H9 (cell line): Measurements from ENCODE around the gene IMMP2L. TPM values are rescaled to one million over a fixed set of nuclear protein-coding genes. Genes with fewer than 3 reads are reported as not detected.

Experiments used
- DNase-seq: peaks from one replicate; pipeline ENCODE4 v3.0.0-alpha.2; 2017
- H2AFZ ChIP-seq: one replicate; pipeline ENCODE4 v1.6.1; 2013; ENCODE audit warnings: mild to moderate bottlenecking, low read length, control low read depth, moderate library complexity
- H2AK5ac ChIP-seq: 2 replicates; pipeline ENCODE4 v1.6.1; 2013; ENCODE audit warnings: low read length, control low read depth, mixed read lengths; ENCODE audit not compliant: insufficient read length
- H2BK120ac ChIP-seq: one replicate; pipeline ENCODE4 v1.6.1; 2013; ENCODE audit warnings: low read depth, mild to moderate bottlenecking, low read length, control low read depth, inconsistent platforms; ENCODE audit not compliant: poor library complexity, severe bottlenecking
- H2BK12ac ChIP-seq: 2 replicates; pipeline ENCODE4 v1.6.1; 2013; ENCODE audit warnings: low read length, control low read depth, mixed read lengths, low read depth; ENCODE audit not compliant: insufficient read length
- H2BK15ac ChIP-seq: 2 replicates; pipeline ENCODE4 v1.6.1; 2013; ENCODE audit warnings: low read depth, low read length, control low read depth
- H2BK20ac ChIP-seq: one replicate; pipeline ENCODE4 v1.6.1; 2013; ENCODE audit warnings: low read depth, mild to moderate bottlenecking, low read length, control low read depth, inconsistent platforms; ENCODE audit not compliant: poor library complexity, severe bottlenecking
- H2BK5ac ChIP-seq: 2 replicates; pipeline ENCODE4 v1.6.1; 2013; ENCODE audit warnings: low read length, control low read depth, mixed read lengths; ENCODE audit not compliant: insufficient read length
- H3K14ac ChIP-seq: 2 replicates; pipeline ENCODE4 v1.6.1; 2013; ENCODE audit warnings: low read length, control low read depth; ENCODE audit not compliant: insufficient read depth
- H3K18ac ChIP-seq: 2 replicates; pipeline ENCODE4 v1.6.1; 2013; ENCODE audit warnings: low read depth, mild to moderate bottlenecking, mixed read lengths, low read length, control low read depth; ENCODE audit not compliant: insufficient read length
- H3K23ac ChIP-seq: 2 replicates; pipeline ENCODE4 v1.6.1; 2013; ENCODE audit warnings: low read length, control low read depth, mixed read lengths, low read depth; ENCODE audit not compliant: insufficient read length
- H3K23me2 ChIP-seq: 2 replicates; pipeline ENCODE4 v1.6.1; 2013; ENCODE audit warnings: low read depth, mild to moderate bottlenecking, mixed read lengths, low read length, control low read depth; ENCODE audit not compliant: insufficient read length, poor library complexity, severe bottlenecking
- H3K27ac ChIP-seq: 2 replicates; pipeline ENCODE4 v1.5.1; 2013; ENCODE audit warnings: low read length, control low read depth, mixed read lengths, low read depth; ENCODE audit not compliant: insufficient read length
- H3K27me3 ChIP-seq: 2 replicates; pipeline ENCODE4 v1.6.1; 2013; ENCODE audit warnings: low read length, control low read depth, inconsistent platforms; ENCODE audit not compliant: insufficient read depth
- H3K4ac ChIP-seq: 2 replicates; pipeline ENCODE4 v1.6.1; 2013; ENCODE audit warnings: low read depth, mild to moderate bottlenecking, control low read depth, inconsistent platforms, low read length, moderate library complexity
- H3K4me1 ChIP-seq: 2 replicates; pipeline ENCODE4 v1.6.1; 2013; ENCODE audit warnings: low read length, control low read depth, inconsistent platforms; ENCODE audit not compliant: insufficient read depth
- H3K4me2 ChIP-seq: 2 replicates; pipeline ENCODE4 v1.6.1; 2013; ENCODE audit warnings: low read length, control low read depth, mixed read lengths; ENCODE audit not compliant: insufficient read length, insufficient read depth
- H3K56ac ChIP-seq: 2 replicates; pipeline ENCODE4 v1.6.1; 2013; ENCODE audit warnings: low read depth, mild to moderate bottlenecking, mixed read lengths, low read length, control low read depth; ENCODE audit not compliant: insufficient read length
- H3K79me1 ChIP-seq: 2 replicates; pipeline ENCODE4 v1.6.1; 2013; ENCODE audit warnings: low read depth, mild to moderate bottlenecking, moderate library complexity, low read length, control low read depth, inconsistent platforms; ENCODE audit not compliant: insufficient read depth, poor library complexity, severe bottlenecking
- H3K79me2 ChIP-seq: 2 replicates; pipeline ENCODE4 v1.6.1; 2013; ENCODE audit warnings: low read length, control low read depth, inconsistent platforms; ENCODE audit not compliant: insufficient read depth
- H3K9ac ChIP-seq: 2 replicates; pipeline ENCODE4 v1.6.1; 2013; ENCODE audit warnings: low read length, control low read depth, mixed read lengths; ENCODE audit not compliant: insufficient read length; ENCODE audit errors: extremely low read depth
- H3K9me3 ChIP-seq: one replicate; pipeline ENCODE4 v1.6.1; 2013; ENCODE audit warnings: low read depth, low read length, inconsistent platforms; ENCODE audit not compliant: control insufficient read depth
- H3T11ph ChIP-seq: one replicate; pipeline ENCODE4 v1.6.1; 2013; ENCODE audit warnings: mild to moderate bottlenecking, low read length, control low read depth, inconsistent platforms
- H4K20me1 ChIP-seq: one replicate; pipeline ENCODE4 v1.6.1; 2013; ENCODE audit not compliant: control insufficient read depth, insufficient read length, insufficient read depth
- H4K5ac ChIP-seq: 2 replicates; pipeline ENCODE4 v1.6.1; 2013; ENCODE audit warnings: low read depth, mild to moderate bottlenecking, mixed read lengths, low read length, control low read depth; ENCODE audit not compliant: insufficient read length
- H4K8ac ChIP-seq: replicated peaks from 2 replicates; pipeline ENCODE4 v1.6.1; 2013; ENCODE audit warnings: low read length, control low read depth, mixed read lengths, low read depth; ENCODE audit not compliant: insufficient read length
- H4K91ac ChIP-seq: 2 replicates; pipeline ENCODE4 v1.6.1; 2013; ENCODE audit warnings: low read depth, mild to moderate bottlenecking, moderate library complexity, mixed read lengths, low read length, control low read depth; ENCODE audit not compliant: insufficient read length
- H3K27ac Mint-ChIP-seq, 3 experiments: 2 replicates in 2 of 3; 3 replicates in 1 of 3; pipeline ENCODE4 v1.8.0; 2020 to 2021; ENCODE audit warnings: mixed read lengths in 3 of 3, mild to moderate bottlenecking in 1 of 3, moderate library complexity in 1 of 3
- H3K27me3 Mint-ChIP-seq: 2 replicates; pipeline ENCODE4 v1.8.0; 2021; ENCODE audit warnings: low read depth, mild to moderate bottlenecking, moderate library complexity, mixed read lengths
- H3K36me3 Mint-ChIP-seq, 3 experiments: 2 replicates in 2 of 3; 3 replicates in 1 of 3; pipeline ENCODE4 v1.8.0; 2020 to 2021; ENCODE audit warnings: low read depth in 3 of 3, mixed read lengths in 3 of 3; ENCODE audit not compliant: insufficient read depth in 1 of 3
- H3K4me1 Mint-ChIP-seq, 2 experiments: 2 replicates each; pipeline ENCODE4 v1.8.0; 2020; ENCODE audit warnings: mixed read lengths in 2 of 2
- H3K4me3 Mint-ChIP-seq, 2 experiments: 2 replicates in 1 of 2; 3 replicates in 1 of 2; pipeline ENCODE4 v1.8.0; 2020 to 2021; ENCODE audit warnings: mild to moderate bottlenecking in 2 of 2, mixed read lengths in 2 of 2, moderate library complexity in 1 of 2
- H3K9me3 Mint-ChIP-seq, 2 experiments: 2 replicates in 1 of 2; 3 replicates in 1 of 2; pipeline ENCODE4 v1.8.0; 2020; ENCODE audit warnings: mild to moderate bottlenecking in 2 of 2, mixed read lengths in 2 of 2, moderate library complexity in 1 of 2
- WGBS: extraction: QIAGEN DNeasy Blood & Tissue Kit; methylation state at CpG from one replicate; pipeline ENCODE4 v1.1.7; 2013; ENCODE audit warnings: missing lambda C conversion rate, low lambda C conversion rate, mixed read lengths; ENCODE audit not compliant: insufficient read length; ENCODE audit errors: extremely low coverage; 5-methylcytosine and 5-hydroxymethylcytosine counted together
- total RNA-seq: library from RNA; stranded (reverse); gene quantifications from 2 replicates; pipeline ENCODE4 v1.2.1, GENCODE V29; 2021
- TF ChIP-seq, protein P1 (sequence below): fragments of 200-600 bp; sonication (generic); conservative IDR thresholded peaks from 3 replicates; pipeline ENCODE4 v1.8.0; 2021; ENCODE audit warnings: antibody characterized with exemption, mild to moderate bottlenecking

Gene IMMP2L
- total RNA-seq, 1 experiment from 2014 or later: 14.7 TPM

DNA sequence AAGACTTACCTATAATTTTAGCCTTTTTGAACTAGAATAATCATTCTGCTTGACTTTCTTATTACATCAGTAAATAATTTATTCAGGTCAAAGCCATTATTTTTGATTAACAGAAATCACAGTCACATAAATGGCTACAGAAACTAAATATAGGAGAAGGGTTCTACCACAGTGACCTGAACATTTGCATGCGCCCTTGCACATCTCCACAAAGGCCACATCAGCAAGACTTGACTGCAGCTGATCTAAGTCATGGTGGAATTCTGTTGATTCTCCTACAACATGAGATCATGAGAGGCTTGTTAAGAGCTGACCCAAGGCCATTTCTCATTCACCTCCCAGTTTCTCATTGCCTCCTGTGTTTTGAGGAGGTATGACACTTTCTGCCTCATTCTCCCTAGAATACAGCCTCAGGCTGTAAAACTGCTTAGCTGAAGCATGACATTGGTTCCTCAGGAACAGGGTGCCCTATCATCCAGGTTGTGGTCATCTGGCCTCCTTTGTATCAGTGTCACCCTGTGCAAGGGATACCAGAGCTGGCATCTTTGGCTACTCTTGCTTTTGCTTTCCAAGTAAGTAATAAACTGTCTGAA is 6.7 kb upstream of the IMMP2L start:
- H3K56ac ChIP-seq: no peak overlapping the region
- no peak overlapping the region for H3T11ph ChIP-seq
- no peaks in the 10 kb centered on the region for H3K79me2 ChIP-seq
- no peak overlapping the region for H2AFZ ChIP-seq
- no peaks in the 10 kb centered on the region for H3K4me1 Mint-ChIP-seq
- no peaks in the 10 kb centered on the region for H3K27me3 ChIP-seq
- peaks cover 21 to 22% of the 10 kb centered on the region in 2 experiments for H3K9me3 Mint-ChIP-seq
- H3K27ac Mint-ChIP-seq: no peak overlapping the region
- TF ChIP-seq, protein P1, sequence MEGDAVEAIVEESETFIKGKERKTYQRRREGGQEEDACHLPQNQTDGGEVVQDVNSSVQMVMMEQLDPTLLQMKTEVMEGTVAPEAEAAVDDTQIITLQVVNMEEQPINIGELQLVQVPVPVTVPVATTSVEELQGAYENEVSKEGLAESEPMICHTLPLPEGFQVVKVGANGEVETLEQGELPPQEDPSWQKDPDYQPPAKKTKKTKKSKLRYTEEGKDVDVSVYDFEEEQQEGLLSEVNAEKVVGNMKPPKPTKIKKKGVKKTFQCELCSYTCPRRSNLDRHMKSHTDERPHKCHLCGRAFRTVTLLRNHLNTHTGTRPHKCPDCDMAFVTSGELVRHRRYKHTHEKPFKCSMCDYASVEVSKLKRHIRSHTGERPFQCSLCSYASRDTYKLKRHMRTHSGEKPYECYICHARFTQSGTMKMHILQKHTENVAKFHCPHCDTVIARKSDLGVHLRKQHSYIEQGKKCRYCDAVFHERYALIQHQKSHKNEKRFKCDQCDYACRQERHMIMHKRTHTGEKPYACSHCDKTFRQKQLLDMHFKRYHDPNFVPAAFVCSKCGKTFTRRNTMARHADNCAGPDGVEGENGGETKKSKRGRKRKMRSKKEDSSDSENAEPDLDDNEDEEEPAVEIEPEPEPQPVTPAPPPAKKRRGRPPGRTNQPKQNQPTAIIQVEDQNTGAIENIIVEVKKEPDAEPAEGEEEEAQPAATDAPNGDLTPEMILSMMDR: no peak
- H3K4me3 Mint-ChIP-seq: no peak overlapping the region
- no peak overlapping the region for H3K27ac ChIP-seq
- no peak overlapping the region for H4K8ac ChIP-seq
- no peak overlapping the region for H4K91ac ChIP-seq
- H3K4me2 ChIP-seq: no peak overlapping the region
- H2AK5ac ChIP-seq: no peak overlapping the region
- H2BK12ac ChIP-seq: no peak overlapping the region
- H3K4ac ChIP-seq: no peak overlapping the region
- H3K14ac ChIP-seq: no peak overlapping the region
- H3K4me1 ChIP-seq: no peaks in the 10 kb centered on the region
- H3K36me3 Mint-ChIP-seq: peaks cover 10 to 24% (median 17%) of the 10 kb centered on the region in 3 experiments
- no peaks in the 10 kb centered on the region for H4K20me1 ChIP-seq
- no peak overlapping the region for H3K18ac ChIP-seq
- H3K27me3 Mint-ChIP-seq: no peaks in the 10 kb centered on the region; the same call in none of the 2 replicates
- no peak overlapping the region for H3K23ac ChIP-seq
- no peaks in the 10 kb centered on the region for H3K79me1 ChIP-seq
- H3K23me2 ChIP-seq: no peaks in the 10 kb centered on the region
- no peak overlapping the region for H2BK120ac ChIP-seq
- H4K5ac ChIP-seq: no peak overlapping the region
- H2BK5ac ChIP-seq: no peak overlapping the region
- DNase-seq: no peak
- H2BK15ac ChIP-seq: no peak overlapping the region
- H3K9me3 ChIP-seq: no peaks in the 10 kb centered on the region
- no CpG with 5 or more reads among the region's 1 CpG for WGBS
- no peak overlapping the region for H2BK20ac ChIP-seq
- H3K9ac ChIP-seq: no peak overlapping the region
